Measurements from ENCODE around the gene DNM2.

Gene DNM2

GRCh38 chr19:10768369-10768768, 50.5 kb downstream of the DNM2 start:
- H3K36me3 ChIP-seq (ENCODE audit: insufficient read depth, low read length): peaks cover 24% of the 10 kb centered on the region
- H3K27me3 ChIP-seq (ENCODE audit: insufficient read depth, low read length): no peaks in the 10 kb centered on the region
- no peak overlapping the region for H2AFZ ChIP-seq (ENCODE audit: low read depth, low read length)
- H3K9me3 ChIP-seq (ENCODE audit: low read length): no peaks in the 10 kb centered on the region
- H3K4me3 ChIP-seq (ENCODE audit: low read length): no peak overlapping the region
- no peaks in the 10 kb centered on the region for H3K4me1 ChIP-seq (ENCODE audit: insufficient read depth, low read length)

- H2AFZ ChIP-seq (ENCODE audit: low read depth, low read length): no peak overlapping the region
- no peaks in the 10 kb centered on the region for H3K9me3 ChIP-seq (ENCODE audit: low read length)
- no peaks in the 10 kb centered on the region for H3K4me1 ChIP-seq (ENCODE audit: insufficient read depth, low read length)
- no peaks in the 10 kb centered on the region for H3K27me3 ChIP-seq (ENCODE audit: insufficient read depth, low read length)
- peaks cover 22% of the 10 kb centered on the region for H3K36me3 ChIP-seq (ENCODE audit: insufficient read depth, low read length)
- no peak overlapping the region for H3K4me3 ChIP-seq (ENCODE audit: low read length)
Observed at GRCh38 chr19:10768936-10769335, 51.1 kb downstream of the DNM2 start.

DNA sequence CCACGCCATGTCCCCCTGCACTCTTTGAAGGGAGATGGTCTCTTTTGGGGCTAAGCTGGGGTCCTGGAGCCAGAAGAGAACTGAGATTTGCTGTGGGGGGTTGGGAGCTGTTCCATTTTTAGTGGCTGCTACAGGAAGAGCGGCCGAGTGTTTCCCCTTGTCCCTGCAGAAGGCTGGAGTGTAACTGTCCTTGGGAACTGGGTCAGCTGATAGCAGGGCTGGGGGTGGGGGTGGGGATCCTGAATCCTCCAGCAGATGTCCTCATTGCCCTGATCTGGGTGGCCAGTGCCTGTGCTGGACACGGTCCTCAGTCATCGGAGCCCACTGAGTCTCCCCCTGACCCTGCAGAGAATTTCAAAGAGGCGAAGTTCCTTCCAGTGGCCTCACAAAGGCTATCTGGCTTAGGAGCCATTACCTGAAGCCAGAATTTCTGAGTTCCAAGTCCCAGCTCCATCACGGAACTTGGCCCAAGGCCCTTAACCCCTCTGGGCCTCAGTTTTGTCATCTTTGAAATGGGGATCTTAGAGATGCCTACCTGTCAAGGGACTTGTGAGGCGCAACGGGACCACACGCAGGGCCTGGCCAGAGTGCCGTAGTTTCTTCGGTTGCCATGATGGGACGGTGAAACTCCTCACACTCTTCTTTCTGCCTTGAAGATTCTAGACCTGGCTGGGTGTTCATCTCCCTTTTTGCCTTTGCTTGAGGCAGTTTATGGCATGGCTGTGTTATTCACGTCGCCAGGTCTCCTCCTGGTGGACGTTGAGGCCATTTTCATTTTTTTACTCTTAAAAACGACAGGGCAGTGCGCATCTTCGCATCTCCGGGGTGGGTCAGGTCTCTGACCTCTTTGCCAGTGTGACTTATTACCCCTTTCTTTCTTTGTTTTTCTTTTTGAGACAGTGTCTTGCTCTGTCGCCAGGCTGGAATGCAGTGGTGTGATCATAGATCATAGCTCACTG, 51.9 kb downstream of the DNM2 start:
- no peak overlapping the region for H2AFZ ChIP-seq (ENCODE audit: low read depth, low read length)

DNA sequence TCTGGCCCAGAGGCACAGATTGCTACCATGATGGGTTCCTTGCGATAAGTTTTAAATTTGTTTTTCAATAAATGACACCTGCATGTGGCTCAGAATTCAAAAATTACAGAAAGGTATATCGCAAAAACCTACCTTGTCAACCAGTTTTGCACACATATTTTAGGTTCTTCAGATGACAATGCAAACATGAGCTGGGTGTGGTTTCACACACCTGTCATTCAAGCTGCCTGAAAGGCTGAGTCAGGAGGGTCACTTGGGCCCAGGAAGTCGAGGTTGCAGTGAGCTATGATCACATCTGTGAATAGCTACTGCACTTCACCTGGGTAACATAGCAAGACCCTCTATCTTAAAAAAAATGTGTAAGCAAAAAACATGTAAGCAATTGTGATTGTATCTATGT, 56.1 kb downstream of the DNM2 start:
- H3K4me1 ChIP-seq (ENCODE audit: insufficient read depth, low read length): no peaks in the 10 kb centered on the region
- no peaks in the 10 kb centered on the region for H3K27me3 ChIP-seq (ENCODE audit: insufficient read depth, low read length)
- H2AFZ ChIP-seq (ENCODE audit: low read depth, low read length): no peak overlapping the region
- H3K36me3 ChIP-seq (ENCODE audit: insufficient read depth, low read length): peaks cover 49% of the 10 kb centered on the region
- H3K9me3 ChIP-seq (ENCODE audit: low read length): no peaks in the 10 kb centered on the region
- no peak overlapping the region for H3K4me3 ChIP-seq (ENCODE audit: low read length)

More for the DNA sequence above, 51.9 kb downstream of the DNM2 start:
- Histone ChIP-seq H3K27me3 (ENCODE audit: insufficient read depth, low read length) (no peaks in the 10 kb centered on the region), H3K9me3 (ENCODE audit: low read length) (no peaks in the 10 kb centered on the region), H3K4me1 (ENCODE audit: insufficient read depth, low read length) (no peaks in the 10 kb centered on the region), H3K4me3 (ENCODE audit: low read length) (no peak overlapping the region), H3K36me3 (ENCODE audit: insufficient read depth, low read length) (peaks cover 25% of the 10 kb centered on the region)

GRCh38 chr19:10774893-10775292, 57.0 kb downstream of the DNM2 start:
- no peaks in the 10 kb centered on the region for H3K4me1 ChIP-seq (ENCODE audit: insufficient read depth, low read length)
- peaks cover 53% of the 10 kb centered on the region for H3K36me3 ChIP-seq (ENCODE audit: insufficient read depth, low read length)
- H2AFZ ChIP-seq (ENCODE audit: low read depth, low read length): no peak overlapping the region
- no peaks in the 10 kb centered on the region for H3K27me3 ChIP-seq (ENCODE audit: insufficient read depth, low read length)
- no peak overlapping the region for H3K4me3 ChIP-seq (ENCODE audit: low read length)
- no peaks in the 10 kb centered on the region for H3K9me3 ChIP-seq (ENCODE audit: low read length)

DNA sequence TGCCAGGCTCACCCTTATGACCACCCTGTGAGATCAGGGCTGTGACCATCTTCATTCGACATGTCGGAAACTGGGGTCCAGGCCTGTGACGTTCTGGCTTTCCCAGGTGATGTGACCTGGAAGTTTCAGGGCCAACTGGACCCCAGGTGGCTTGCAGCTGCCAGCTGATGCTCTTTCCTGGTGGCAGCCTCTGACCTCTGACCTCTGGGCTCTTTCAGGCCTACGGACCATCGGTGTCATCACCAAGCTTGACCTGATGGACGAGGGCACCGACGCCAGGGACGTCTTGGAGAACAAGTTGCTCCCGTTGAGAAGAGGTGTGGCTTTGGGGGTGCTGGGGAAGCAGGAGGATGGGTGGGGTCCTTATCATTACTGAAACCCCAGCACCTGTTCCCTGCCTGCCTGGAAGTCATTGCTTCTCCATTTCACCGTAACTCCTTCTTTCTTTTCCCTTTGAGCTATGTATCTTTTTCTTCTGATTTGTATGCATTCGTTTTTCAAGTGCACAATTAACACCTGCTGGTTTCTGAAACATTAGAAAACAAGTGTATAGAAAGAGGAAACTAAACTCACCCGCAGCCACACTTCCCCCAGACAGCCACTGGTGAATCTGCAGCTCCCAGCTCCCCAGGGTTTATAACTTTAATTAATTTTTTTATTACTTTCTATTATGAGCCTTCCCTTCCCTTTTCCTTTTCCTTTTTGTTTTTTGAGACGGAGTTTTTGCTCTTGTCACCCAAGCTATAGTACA, 59.2 kb downstream of the DNM2 start:
- no peaks in the 10 kb centered on the region for H3K4me1 ChIP-seq (ENCODE audit: insufficient read depth, low read length)
- peaks cover 66% of the 10 kb centered on the region for H3K36me3 ChIP-seq (ENCODE audit: insufficient read depth, low read length)
- no peak overlapping the region for H3K4me3 ChIP-seq (ENCODE audit: low read length)
- H3K9me3 ChIP-seq (ENCODE audit: low read length): no peaks in the 10 kb centered on the region
- H2AFZ ChIP-seq (ENCODE audit: low read depth, low read length): no peak overlapping the region
- H3K27me3 ChIP-seq (ENCODE audit: insufficient read depth, low read length): no peaks in the 10 kb centered on the region

GRCh38 chr19:10780368-10780767, 62.5 kb downstream of the DNM2 start:
- H3K9me3 ChIP-seq (ENCODE audit: low read length): no peaks in the 10 kb centered on the region
- no peak overlapping the region for H2AFZ ChIP-seq (ENCODE audit: low read depth, low read length)
- peaks cover 73% of the 10 kb centered on the region for H3K36me3 ChIP-seq (ENCODE audit: insufficient read depth, low read length)
- no peak overlapping the region for H3K4me3 ChIP-seq (ENCODE audit: low read length)
- no peaks in the 10 kb centered on the region for H3K4me1 ChIP-seq (ENCODE audit: insufficient read depth, low read length)
- H3K27me3 ChIP-seq (ENCODE audit: insufficient read depth, low read length): no peaks in the 10 kb centered on the region

GRCh38 chr19:10782795-10783194, 64.9 kb downstream of the DNM2 start:
- no peaks in the 10 kb centered on the region for H3K27me3 ChIP-seq (ENCODE audit: insufficient read depth, low read length)
- peaks cover 69% of the 10 kb centered on the region for H3K36me3 ChIP-seq (ENCODE audit: insufficient read depth, low read length)
- H3K4me3 ChIP-seq (ENCODE audit: low read length): no peak overlapping the region
- H3K9me3 ChIP-seq (ENCODE audit: low read length): no peaks in the 10 kb centered on the region
- no peak overlapping the region for H2AFZ ChIP-seq (ENCODE audit: low read depth, low read length)
- H3K4me1 ChIP-seq (ENCODE audit: insufficient read depth, low read length): no peaks in the 10 kb centered on the region

DNA sequence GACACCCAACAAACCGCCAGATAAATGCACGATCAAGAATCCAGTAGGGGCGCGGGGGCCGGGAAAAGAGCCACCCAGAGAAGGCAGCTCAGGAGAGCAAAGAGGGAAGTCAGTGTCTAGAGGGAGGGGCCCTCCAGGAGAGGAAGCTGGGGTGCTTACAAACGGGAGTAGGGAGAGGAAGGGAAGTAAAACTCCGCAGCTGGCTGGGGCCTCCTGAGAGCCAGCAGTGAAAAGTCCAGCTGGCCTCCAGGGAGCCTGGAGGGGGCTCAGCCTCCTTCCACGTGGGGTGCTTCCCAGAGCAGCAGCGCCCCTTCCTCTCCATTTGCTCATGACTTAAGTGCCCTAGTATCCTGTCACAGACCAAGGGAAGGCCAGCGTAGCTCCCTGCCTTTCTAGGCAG, 66.4 kb downstream of the DNM2 start:
- Histone ChIP-seq H3K36me3 (ENCODE audit: insufficient read depth, low read length) (peaks cover 75% of the 10 kb centered on the region), H2AFZ (ENCODE audit: low read depth, low read length) (no peak overlapping the region), H3K4me3 (ENCODE audit: low read length) (no peak overlapping the region), H3K27me3 (ENCODE audit: insufficient read depth, low read length) (no peaks in the 10 kb centered on the region), H3K4me1 (ENCODE audit: insufficient read depth, low read length) (no peaks in the 10 kb centered on the region), H3K9me3 (ENCODE audit: low read length) (no peaks in the 10 kb centered on the region)

DNA sequence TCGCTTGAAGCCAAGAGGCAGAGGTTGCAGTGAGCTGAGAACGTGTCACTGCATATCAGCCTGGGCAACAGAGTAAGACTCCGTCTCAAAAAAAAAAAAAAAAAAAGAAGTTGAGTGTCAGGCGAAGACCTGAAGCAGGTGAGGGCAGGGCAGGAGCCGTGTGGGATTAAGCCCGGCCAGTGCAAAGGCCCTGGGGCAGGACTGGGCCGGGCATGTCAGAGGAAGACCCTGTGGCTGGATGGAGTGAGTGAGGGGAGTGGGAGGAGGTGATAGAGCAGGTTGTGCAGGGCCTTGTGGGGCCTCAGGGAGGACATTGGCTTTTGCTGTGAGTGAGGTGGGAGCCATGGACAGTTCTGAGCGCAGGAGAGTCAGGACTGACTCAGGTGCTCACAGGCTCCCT, 70.3 kb downstream of the DNM2 start:
- Histone ChIP-seq H3K36me3 (ENCODE audit: insufficient read depth, low read length) (peaks cover 70% of the 10 kb centered on the region), H2AFZ (ENCODE audit: low read depth, low read length) (no peak overlapping the region), H3K4me1 (ENCODE audit: insufficient read depth, low read length) (no peaks in the 10 kb centered on the region), H3K9me3 (ENCODE audit: low read length) (no peaks in the 10 kb centered on the region), H3K4me3 (ENCODE audit: low read length) (no peak overlapping the region), H3K27me3 (ENCODE audit: insufficient read depth, low read length) (no peaks in the 10 kb centered on the region)

DNA sequence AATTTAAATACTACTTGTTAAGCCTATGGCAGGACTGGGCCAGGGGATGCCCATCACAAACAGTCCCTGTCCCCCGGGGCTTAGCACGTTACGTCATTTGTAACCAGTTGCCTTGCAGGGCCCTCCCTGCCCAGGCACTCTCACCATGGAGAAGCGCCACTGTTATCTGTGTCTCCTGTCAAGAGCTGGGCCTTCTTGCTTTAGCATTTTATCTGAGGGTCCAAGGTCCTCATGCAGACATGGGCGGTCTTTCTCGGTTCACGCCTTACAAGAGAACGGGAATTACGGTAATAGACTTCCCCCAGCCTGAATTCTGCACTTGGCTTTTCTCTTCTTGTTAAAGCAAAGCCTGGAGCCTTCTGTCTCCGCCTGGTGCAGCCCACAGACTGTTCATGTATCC, 72.0 kb downstream of the DNM2 start:
- H3K9me3 ChIP-seq (ENCODE audit: low read length): no peaks in the 10 kb centered on the region

DNA sequence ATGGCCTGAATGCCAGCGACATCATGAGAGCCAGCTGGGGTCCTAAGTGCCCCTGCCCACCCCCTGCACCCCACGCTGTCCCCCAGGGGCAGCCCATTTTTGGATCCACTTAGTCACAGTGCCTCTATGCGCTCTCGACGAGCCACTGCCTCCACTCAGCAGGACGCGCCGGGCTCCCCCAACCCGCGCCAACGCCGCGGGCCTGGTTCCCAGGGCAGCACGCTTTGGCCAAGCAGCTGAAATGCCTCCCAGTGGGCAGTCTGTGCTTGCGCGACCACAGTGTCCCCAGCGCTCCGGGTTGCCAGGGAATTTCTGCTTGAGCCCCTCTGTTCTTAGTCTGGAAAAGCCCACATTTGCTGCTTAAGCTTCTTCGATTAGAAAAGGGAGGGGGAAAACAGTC, 78.8 kb downstream of the DNM2 start:
- Histone ChIP-seq H2AFZ (ENCODE audit: low read depth, low read length) (no peak overlapping the region), H3K4me3 (ENCODE audit: low read length) (no peak overlapping the region), H3K9me3 (ENCODE audit: low read length) (no peaks in the 10 kb centered on the region), H3K36me3 (ENCODE audit: insufficient read depth, low read length) (peaks cover 66% of the 10 kb centered on the region), H3K4me1 (ENCODE audit: insufficient read depth, low read length) (no peaks in the 10 kb centered on the region), H3K27me3 (ENCODE audit: insufficient read depth, low read length) (no peaks in the 10 kb centered on the region)

More for the DNA sequence above, 72.0 kb downstream of the DNM2 start:
- Histone ChIP-seq H3K27me3 (ENCODE audit: insufficient read depth, low read length) (no peaks in the 10 kb centered on the region), H3K4me1 (ENCODE audit: insufficient read depth, low read length) (no peaks in the 10 kb centered on the region), H3K4me3 (ENCODE audit: low read length) (no peak overlapping the region), H3K36me3 (ENCODE audit: insufficient read depth, low read length) (peaks cover 76% of the 10 kb centered on the region), H2AFZ (ENCODE audit: low read depth, low read length) (no peak overlapping the region)

GRCh38 chr19:10797078-10797477, 79.2 kb downstream of the DNM2 start:
- Histone ChIP-seq H3K4me1 (ENCODE audit: insufficient read depth, low read length) (no peaks in the 10 kb centered on the region), H3K4me3 (ENCODE audit: low read length) (no peak overlapping the region), H3K36me3 (ENCODE audit: insufficient read depth, low read length) (peaks cover 67% of the 10 kb centered on the region), H3K27me3 (ENCODE audit: insufficient read depth, low read length) (no peaks in the 10 kb centered on the region), H3K9me3 (ENCODE audit: low read length) (no peaks in the 10 kb centered on the region), H2AFZ (ENCODE audit: low read depth, low read length) (no peak overlapping the region)

All from neuron (in vitro differentiated cells).